IPS DF 19.7 (cell line): Measurements from ENCODE around the gene TMEM240.

Source experiments
- DNase-seq: peaks from one replicate; pipeline ENCODE4 v3.0.0-alpha.2; 2013; ENCODE audit warnings: low read depth, low spot score

Gene TMEM240

GRCh38 chr1:1540090-1540817, at the start of gene TMEM240:
TMEM240 (minus strand) TSS chr1:1540624; CDS start chr1:1540346, 278 bp downstream.
- DNase-seq, result peak; percentile 25

DNA sequence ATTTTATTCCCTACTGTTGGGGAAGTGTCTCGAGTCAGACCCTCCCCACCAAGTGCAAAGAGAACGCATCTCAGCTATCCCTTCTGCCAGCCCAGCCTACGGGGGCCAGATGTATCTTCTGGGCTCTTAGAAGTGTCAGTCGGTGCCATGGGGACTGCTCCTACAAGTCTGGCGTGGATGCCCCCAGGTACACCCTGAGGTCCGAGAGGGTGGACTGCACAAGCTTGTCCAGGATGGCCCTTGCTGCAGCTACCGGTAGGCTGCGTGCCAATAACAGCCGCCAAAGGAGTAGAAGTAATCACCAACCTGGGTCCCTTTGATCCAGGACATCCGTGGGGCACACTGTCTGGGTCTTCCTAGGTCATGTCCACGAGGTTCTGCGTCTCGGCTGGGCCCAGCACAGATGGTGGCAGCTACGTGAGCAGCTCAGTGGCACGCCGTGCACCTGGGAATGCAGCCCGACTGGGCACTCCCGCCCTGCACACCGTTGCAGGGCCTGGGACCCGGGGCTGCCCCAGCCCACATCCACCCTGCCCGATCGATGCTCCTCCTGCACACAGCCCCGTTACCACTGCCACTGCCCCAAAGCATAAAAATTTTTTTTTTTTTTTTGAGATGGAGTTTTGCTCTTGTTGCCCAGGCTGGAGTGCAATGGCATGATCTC, 43.1 kb upstream of the TMEM240 start:
- DNase-seq, result no peak

DNA sequence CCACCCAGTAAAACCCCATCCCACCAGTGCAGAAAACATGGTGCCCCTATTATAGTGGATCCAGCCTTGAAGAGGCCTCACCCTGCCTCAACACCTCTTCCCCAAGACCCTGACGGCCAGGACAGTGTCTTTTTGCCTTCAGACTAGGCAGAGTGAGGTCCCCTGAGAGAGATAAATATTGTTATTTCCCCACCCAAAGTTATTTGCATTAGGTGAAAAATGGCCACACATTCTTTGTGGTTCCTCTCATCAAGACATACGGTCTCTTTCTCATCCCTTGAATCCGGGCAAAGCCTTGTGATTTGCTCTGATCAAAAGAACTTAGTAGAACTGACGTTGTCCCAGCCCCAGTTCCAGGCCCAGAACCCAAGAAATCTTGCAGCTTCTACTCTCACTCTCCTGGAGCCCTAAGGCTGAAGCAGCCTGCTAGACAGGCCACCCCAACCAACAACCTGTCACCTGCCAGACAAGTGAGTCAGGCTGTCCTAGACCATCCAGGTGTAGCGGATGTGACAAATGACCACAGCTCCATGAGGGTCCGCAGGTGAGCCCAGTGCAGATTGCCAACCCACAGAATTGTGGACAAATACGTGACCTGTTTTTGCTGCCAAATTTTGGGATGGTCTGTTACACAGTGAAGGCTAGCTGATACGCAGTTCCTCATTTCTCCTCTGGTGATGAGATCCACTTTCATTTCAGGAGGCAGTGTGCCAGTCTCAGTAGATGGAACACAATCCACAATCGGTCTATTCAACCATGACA, 42.3 kb upstream of the TMEM240 start:
- no peak for DNase-seq

- no peak for DNase-seq
Measured at GRCh38 chr1:1578371-1578940, 38.0 kb upstream of the TMEM240 start.

DNA sequence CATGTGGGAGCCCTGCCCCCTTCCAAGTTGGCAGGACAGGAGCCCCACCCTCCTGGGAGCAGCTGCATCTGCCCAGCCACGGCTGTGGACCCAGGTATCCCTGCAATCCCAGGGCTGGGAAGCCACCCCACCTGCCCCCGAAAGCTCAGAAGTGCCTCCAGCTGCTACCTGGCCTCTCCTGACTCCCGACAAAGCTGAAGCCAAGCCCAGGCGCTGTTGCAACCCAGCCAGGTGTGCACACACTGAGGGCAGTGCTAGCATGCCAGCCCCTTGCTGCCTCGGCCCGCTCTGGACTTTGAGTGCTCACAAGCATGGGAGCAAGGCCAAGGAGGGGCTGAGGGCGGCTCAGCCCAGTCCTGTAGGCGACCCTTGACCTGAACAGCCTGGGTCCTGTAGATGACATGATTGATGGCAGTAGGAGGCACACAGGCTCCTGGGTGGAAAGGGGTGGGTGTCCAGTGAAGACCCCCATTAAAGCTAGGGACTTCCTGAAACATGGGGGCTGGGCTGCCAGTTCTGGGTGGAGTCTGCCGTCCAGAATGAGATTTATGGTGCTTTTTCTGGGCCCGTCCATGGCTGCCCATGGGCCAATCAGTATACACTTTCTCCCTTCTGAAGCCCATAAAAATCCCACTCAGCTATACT, 37.1 kb upstream of the TMEM240 start:
- no peak for DNase-seq

DNA sequence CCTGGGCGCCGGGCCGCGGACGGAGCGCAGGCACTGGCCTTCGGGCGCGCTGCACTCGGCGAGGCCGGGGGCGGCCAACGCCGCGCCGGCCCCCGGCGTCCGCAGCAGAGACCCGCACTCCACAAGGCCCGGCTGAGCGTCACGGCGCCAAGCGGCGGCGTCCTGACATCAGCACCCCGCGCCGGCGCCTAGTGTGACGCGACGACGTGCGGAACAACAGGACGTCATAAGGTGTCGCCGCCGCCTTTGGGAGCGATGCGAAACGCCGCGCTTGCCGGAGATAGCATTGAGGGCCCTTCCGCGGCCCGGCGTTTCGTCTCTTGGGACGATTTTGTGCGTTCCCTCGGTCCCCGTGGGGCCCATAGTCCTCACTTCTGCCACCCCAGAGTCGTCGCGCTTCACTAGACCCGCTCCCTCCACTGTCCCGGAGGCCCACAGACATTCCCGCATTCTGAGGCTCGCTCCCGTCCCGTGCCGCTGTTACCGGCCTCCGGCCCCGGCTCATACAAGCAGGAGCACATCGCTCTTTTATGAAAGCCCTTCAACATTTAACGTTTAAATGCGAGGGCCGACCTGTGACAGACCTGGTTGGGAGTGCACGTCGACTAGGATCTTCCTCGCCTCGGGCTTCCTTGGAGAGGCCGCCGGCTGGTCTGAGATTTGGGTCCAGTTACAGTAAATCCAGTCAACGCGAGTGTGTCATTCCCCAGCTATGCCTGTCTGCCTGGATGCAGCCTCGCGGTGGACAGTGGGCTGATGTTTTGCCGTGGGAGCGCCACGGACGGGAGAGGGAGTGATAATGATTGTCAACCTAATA, 34.5 kb upstream of the TMEM240 start, which contains the start of gene SSU72:
SSU72 (minus strand) TSS at position 143 of the 817 bp plus-strand sequence. CDS start 306 bp downstream, outside the sequence.
- no peak for DNase-seq

DNA sequence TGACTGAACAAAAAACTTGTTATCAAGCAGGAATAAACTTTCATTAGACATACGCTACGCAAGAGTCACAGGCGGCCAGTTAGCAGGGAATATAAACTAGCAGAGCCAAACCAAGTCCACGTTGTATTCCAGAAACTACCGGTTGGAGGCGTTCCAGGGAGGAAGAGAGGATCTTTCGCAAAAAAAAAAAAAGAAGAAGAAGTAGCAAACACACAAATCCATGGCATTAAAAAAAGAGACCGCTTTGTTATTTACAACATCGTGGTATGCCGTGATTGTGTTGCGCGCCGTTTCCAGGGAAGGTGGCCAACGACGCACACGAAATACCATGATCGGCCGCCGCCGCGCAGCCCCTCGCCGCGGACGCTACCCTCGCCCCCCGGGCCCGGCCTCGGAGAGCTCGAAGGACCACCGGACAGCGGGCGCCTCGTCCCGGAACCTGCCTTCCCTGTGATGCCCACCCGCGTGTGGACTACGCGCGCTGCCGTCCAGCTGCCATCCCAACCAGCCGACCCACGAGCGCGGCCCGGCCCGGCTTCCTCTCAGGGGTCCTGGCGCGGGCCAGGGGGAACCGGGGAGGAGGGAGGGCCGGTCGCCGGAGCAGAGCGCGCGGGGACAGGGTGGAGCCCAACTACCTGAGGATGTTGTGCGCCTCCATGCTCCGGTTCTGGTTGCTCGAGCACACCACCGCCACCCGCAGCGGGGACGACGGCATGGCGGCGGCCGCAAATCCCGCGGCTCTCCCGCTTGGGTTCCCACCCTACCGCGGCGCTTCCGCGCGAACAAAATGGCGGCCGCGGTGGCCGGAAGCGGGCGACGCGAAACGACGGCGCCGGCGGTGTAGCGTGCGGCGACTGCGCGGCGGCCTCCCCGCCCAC, 33.7 kb upstream of the TMEM240 start:
- DNase-seq, result no peak

GRCh38 chr1:1569341-1569740, 28.9 kb upstream of the TMEM240 start:
- no peak for DNase-seq

DNA sequence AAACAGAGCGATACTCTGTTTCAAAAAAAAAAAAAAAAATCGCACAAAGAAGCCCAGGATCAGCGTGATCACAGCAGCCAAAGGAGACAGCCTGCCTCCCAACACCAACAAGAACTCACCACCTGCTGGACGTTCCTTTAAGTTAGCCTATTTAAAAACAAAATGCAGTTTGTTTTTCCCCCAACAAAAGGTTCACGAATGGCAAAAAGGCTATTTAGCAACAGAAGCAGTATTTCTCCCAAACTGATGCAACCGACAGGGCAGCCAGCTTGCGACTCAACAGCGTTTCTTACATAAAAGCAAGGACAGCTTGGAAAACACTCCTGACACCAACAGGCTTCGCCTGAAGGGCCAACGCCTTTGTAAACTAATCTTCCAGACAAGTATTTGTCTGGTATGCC, 27.5 kb upstream of the TMEM240 start:
- DNase-seq, result no peak

DNA sequence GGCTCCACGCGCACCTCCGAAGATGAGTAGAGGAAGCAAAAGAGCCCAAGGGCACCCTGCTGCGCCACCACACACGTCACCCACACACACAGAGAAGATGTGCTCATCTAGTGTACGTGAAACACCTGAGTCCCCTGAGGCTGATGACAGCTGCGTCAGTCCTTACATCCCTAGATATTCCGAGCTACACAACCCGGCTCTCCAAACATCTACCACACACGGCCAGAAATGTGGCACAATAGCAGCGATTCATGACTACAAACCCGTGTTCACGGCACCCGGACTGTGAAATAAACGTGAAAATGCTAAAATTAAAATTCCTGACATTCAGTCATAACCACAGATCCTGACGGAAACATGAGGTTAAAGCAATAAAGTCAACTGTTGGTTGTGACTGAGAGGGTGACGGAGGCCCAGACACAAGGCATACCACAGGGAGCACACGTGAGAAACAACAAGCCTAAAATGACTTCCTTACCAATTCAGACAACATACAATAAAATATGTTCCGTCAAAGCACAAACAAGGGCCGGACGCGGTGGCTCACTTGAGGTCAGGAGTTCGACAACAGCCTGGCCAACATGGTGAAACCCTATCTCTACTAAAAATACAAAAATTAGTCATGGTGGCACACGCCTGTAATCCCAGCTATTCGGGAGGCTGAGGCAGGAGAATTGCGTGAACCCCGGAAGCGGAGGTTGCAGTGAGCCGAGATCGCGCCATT, 26.9 kb upstream of the TMEM240 start:
- DNase-seq, result no peak

DNA sequence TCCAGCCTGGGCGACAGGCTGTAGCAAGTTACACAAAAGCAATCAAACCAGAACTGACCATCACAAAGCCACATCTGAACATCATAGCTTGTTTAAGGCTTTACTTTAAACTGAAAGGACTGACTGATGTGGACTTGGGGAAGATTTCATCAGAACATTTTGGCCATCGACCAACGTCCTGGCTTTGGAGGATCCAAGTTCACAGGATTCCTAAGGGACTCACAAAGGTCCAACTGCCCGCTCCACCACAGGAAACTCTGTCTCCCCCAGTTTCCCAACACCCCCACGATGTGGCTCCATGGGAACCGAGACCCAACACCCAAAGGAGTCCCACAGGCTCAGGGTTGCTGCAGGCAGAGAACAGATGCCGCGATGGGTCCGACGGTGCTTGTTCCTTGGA, 24.9 kb upstream of the TMEM240 start:
- DNase-seq, result no peak

DNA sequence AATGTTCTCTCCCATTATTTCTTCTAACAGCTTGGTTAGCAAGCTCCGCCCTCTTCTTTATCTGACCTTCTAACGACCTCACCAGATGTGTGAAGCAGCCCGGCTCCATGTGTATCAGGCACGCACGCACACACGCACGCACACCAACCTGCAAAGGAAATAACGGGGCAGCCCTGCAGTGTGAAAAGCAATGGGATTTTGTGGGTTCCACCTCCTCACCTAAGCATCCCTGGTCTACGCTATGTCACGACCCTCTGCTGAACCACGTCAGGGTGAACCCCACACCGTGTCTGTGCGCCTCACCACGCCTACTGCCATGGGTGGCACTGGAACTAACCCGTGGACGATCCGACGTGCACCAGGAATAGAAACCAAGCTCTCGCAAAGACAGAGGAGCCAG, 23.8 kb upstream of the TMEM240 start:
- DNase-seq, result no peak

GRCh38 chr1:1563688-1564087, 23.3 kb upstream of the TMEM240 start:
- no peak for DNase-seq

DNA sequence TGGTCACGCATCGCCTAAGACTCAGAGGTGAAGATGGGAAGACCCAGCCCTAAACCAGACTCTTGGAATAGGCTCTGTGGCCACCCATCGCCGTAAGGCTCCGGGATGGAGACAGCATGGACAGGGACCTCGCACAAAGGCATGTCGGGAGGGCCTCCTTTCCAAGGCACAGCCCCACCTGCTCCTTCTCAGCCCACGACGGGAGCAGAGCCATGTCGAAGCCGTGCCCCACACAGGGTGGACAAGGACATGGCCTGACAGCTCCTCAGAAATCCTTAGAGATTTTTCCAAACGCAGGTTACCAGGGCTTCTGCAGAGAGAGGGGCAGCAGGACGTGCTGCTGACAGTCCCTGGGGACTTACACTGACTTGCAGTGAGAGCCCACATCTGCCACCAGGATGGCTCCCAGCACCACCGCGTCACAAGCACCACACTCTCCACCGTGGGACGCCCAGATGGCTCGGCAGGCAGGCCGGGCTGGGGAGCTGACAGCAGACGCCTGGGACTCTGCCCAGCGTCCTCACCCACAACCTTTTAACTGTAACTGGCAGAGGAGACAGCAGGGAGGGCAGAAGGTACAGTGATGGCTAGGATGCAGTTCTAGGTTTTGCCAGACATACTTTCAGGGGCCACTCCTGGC, 22.3 kb upstream of the TMEM240 start:
- no peak for DNase-seq

DNA sequence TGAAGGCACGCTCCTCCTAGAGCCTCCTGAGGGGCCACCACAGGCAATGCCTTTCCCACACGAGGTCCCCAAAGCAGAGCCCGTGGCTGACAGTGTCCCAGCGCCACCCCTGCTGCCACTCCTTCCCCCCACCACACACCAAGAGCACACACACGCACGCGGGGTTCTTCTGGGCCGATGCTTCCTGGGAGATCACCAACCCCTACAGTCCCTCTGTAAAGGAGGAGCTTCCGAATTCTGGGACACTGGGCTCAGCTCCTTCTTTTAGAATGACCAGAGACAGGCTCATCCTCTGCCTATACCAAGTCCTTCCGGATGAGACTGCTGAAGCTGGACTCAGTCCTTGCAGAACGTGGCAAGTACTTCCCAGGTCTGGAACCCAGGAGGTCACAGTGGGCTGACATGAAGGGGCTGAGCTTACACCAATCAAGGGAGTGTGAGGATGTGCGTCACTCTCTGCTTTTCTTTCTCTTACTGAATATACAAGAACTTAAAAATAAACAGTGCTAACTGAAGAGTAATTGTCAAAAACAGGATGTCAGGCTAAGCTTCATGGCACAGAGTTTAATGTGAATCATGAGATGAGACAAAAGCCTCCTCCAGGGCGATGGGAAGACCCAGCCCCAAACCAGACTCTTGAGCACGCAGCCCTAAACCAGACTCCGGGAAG, 21.5 kb upstream of the TMEM240 start:
- no peak for DNase-seq

DNA sequence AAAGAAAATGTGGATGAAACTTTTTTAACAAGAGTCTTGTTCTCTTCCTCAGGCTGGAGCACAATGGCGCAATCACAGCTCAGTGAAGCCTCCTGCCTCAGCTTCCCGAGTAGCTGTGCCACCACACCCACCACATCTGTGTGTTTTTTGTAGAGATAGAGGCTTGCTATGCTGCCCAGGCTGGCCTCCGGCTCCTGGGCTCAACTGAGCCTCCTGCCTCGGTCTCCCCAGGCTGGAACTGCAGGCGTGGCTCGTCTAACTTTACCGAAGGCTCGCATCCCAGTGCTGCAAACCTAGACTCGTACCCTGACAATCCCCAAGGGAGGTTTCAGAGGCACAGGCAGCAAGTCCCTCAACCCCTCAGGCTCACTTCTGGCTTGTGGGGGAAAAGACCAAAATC, 19.8 kb upstream of the TMEM240 start:
- no peak for DNase-seq

- DNase-seq, result no peak
Measured at GRCh38 chr1:1559066-1559465, 18.6 kb upstream of the TMEM240 start.

DNA sequence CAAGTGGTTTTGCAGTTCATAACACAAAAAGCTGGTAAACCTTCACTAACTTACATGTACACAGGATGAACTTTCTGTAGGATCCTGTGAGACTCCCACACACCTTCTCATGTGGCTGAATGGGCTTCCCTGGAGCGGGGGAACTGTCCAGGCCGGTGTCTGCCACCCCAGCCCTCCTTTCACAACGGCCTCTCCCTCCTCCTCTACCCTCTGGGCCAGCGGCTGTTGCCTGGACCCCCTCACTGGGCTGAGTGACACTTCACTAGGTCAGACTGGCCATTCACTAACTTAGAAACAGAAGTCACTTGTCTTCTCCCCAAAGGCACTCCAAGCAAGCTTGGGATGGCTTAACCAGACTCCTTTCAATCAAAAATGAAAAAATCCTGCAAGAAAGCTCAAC, 18.2 kb upstream of the TMEM240 start:
- no peak for DNase-seq
